Neural cell (in vitro differentiated cells): ENCODE results near the gene IPO11. TPM values are rescaled to one million over a fixed set of nuclear protein-coding genes. Genes with fewer than 3 reads are reported as not detected.

Experiments used
- H2AFZ ChIP-seq: fragments of 200-600, 300-800 bp; sonication (generic), shearing (Covaris generic); 2 replicates; pipeline ENCODE4 v1.6.0; 2014; ENCODE audit warnings: low read depth, mild to moderate bottlenecking, antibody characterized with exemption, low read length, moderate library complexity
- H3F3A ChIP-seq: fragments of 200-600 bp; shearing (Covaris generic); 2 replicates; pipeline ENCODE4 v1.6.1; 2016; ENCODE audit warnings: mild to moderate bottlenecking, moderate library complexity, mixed read lengths, antibody characterized with exemption, low read length; ENCODE audit not compliant: insufficient read depth, poor library complexity, severe bottlenecking
- H3K27ac ChIP-seq: fragments of 200-600, 300-800 bp; sonication (generic), shearing (Covaris generic); 2 replicates; pipeline ENCODE4 v1.5.1; 2014; ENCODE audit warnings: mild to moderate bottlenecking, low read length, moderate library complexity
- H3K27me3 ChIP-seq: fragments of 300-800, 200-600 bp; sonication (generic), shearing (Covaris generic); 2 replicates; pipeline ENCODE4 v1.6.0; 2014; ENCODE audit warnings: mild to moderate bottlenecking, low read depth, low read length, moderate library complexity; ENCODE audit not compliant: insufficient read depth
- H3K36me3 ChIP-seq: fragments of 300-800, 200-600 bp; sonication (generic), shearing (Covaris generic); 2 replicates; pipeline ENCODE4 v1.5.1; 2014; ENCODE audit warnings: mild to moderate bottlenecking, antibody characterized with exemption, low read length, moderate library complexity; ENCODE audit not compliant: insufficient read depth
- H3K4me2 ChIP-seq: fragments of 300-800, 200-600 bp; sonication (generic), shearing (Covaris generic); 2 replicates; pipeline ENCODE4 v1.6.0; 2014; ENCODE audit warnings: mild to moderate bottlenecking, low read length
- H3K4me3 ChIP-seq: fragments of 300-800, 200-600 bp; sonication (generic), shearing (Covaris generic); 2 replicates; pipeline ENCODE4 v1.5.1; 2014; ENCODE audit warnings: mild to moderate bottlenecking, low read length, moderate library complexity
- H3K79me2 ChIP-seq: fragments of 200-600 bp; shearing (Covaris generic); replicated peaks from 2 replicates; pipeline ENCODE4 v1.6.0; 2014; ENCODE audit warnings: mild to moderate bottlenecking, low read length, moderate library complexity; ENCODE audit not compliant: insufficient read depth
- H3K9ac ChIP-seq: fragments of 300-800, 200-600 bp; sonication (generic), shearing (Covaris generic); 2 replicates; pipeline ENCODE4 v1.6.1; 2016; ENCODE audit warnings: mild to moderate bottlenecking, low read length, mixed read lengths
- H3K9me2 ChIP-seq: fragments of 200-600 bp; shearing (Covaris generic); 2 replicates; pipeline ENCODE4 v1.6.1; 2016; ENCODE audit warnings: mild to moderate bottlenecking, low read length, mixed read lengths; ENCODE audit not compliant: insufficient read depth
- H3K9me3 ChIP-seq: fragments of 200-600, 300-800 bp; sonication (generic), shearing (Covaris generic); 2 replicates; pipeline ENCODE4 v1.6.1; 2016; ENCODE audit warnings: mild to moderate bottlenecking, mixed run types, low read length, moderate library complexity, mixed read lengths
- H4K20me1 ChIP-seq: fragments of 200-600 bp; shearing (Covaris generic); 2 replicates; pipeline ENCODE4 v1.6.1; 2016; ENCODE audit warnings: mild to moderate bottlenecking, mixed run types; ENCODE audit not compliant: insufficient read depth
- EP300 ChIP-seq: fragments of 450-650 bp; conservative IDR thresholded peaks from 2 replicates; pipeline ENCODE4 v1.6.1; 2014; ENCODE audit warnings: antibody characterized with exemption, mild to moderate bottlenecking, moderate library complexity; ENCODE audit not compliant: poor library complexity, severe bottlenecking
- EZH2 ChIP-seq: fragments of 200-600, 300-800 bp; shearing (Covaris generic), sonication (generic); IDR thresholded peaks from 2 replicates; pipeline ENCODE4 v1.6.1; 2014; ENCODE audit warnings: antibody characterized with exemption, low read length, borderline replicate concordance, mild to moderate bottlenecking; ENCODE audit not compliant: insufficient read depth, poor library complexity, severe bottlenecking
- MXI1 ChIP-seq: fragments of 450-650 bp; conservative IDR thresholded peaks from 2 replicates; pipeline ENCODE4 v1.6.1; 2014; ENCODE audit warnings: antibody characterized with exemption, mild to moderate bottlenecking; ENCODE audit not compliant: poor library complexity, severe bottlenecking
- POLR2AphosphoS5 ChIP-seq: IDR thresholded peaks from 2 replicates; pipeline ENCODE4 v1.6.1; 2012
- RAD21 ChIP-seq: fragments of 450-650 bp; conservative IDR thresholded peaks from 2 replicates; pipeline ENCODE4 v1.6.1; 2014; ENCODE audit warnings: antibody characterized with exemption, mild to moderate bottlenecking, moderate library complexity
- SMC3 ChIP-seq: fragments of 450-650 bp; conservative IDR thresholded peaks from 2 replicates; pipeline ENCODE4 v1.6.1; 2014; ENCODE audit warnings: antibody characterized with exemption, mild to moderate bottlenecking, moderate library complexity; ENCODE audit not compliant: poor library complexity
- TAF1 ChIP-seq: IDR thresholded peaks from 2 replicates; pipeline ENCODE4 v1.6.1; 2012; ENCODE audit warnings: low read depth
- polyA plus RNA-seq: library from polyadenylated mRNA; depleted of rRNA; stranded (reverse); fragments of >200 nt; gene quantifications from 2 replicates; pipeline ENCODE4 v1.2.3, GENCODE V29; 2014
- TF ChIP-seq, protein P1 (sequence below): fragments of 450-650 bp; IDR thresholded peaks from 2 replicates; pipeline ENCODE4 v1.5.1; 2014; ENCODE audit warnings: antibody characterized with exemption, mild to moderate bottlenecking, moderate library complexity; ENCODE audit not compliant: poor library complexity, severe bottlenecking
- TF ChIP-seq, protein P2 (sequence below): IDR thresholded peaks from 2 replicates; pipeline ENCODE4 v1.6.1; 2012; ENCODE audit warnings: borderline replicate concordance

Gene IPO11
- polyA plus RNA-seq, 1 donor from 2014 or later: 12.5 TPM

DNA sequence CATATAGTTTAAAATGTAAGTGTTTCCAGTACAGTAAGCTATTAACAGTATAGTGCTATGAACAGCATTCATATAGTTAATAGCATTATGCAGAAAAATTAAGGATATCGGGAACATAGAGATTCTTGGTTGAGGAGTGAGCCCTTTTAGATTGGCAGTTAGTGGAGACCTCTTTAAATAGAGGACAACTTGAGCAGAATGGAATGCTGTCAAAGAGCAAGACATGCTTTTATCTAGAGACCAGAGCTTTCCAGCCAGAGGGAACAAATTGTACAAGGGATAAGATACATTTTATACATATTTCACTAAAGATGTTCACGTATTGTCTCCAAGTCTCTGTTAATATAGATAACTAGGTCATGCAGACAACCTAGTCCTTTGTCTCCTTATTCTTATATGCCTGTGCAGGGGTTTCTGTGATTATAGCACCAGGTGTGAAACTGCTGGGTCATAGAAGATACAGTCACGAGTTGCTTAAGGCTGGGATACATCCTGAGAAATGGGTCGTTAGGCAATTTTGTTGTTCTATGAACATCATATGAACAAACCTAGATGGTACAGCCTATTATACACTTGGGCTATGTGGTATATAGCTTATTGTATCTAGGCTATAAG lies 6.0 kb downstream of the IPO11 start:
- no peaks in the 10 kb centered on the region for H3K9me2 ChIP-seq

DNA sequence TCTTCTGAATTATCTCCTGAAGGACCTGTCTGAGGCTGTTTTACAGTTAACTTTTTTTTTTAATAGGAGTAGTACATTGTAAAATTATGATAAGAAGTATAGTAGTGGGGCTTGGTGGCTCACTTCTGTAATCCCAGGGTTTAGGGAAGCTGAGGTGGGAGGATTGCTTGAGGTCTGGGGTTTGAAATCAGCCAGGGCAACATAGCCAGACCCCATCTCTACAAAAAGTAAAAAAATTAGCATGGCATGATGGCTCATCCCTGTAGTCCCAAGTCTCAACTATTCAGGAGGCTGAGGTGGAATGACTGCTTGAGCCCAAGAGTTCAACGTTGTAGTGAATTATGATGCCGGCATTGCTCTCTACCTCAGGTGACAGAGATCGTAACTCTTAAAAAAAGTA lies 7.0 kb downstream of the IPO11 start:
- Histone ChIP-seq H3K4me2 (no peak overlapping the region), H4K20me1 (no peaks in the 10 kb centered on the region), H3K9me3 (no peaks in the 10 kb centered on the region), H2AFZ (no peak overlapping the region), H3K9ac (no peak overlapping the region), H3K27me3 (no peaks in the 10 kb centered on the region), H3K36me3 (no peaks in the 10 kb centered on the region), H3F3A (no peaks in the 10 kb centered on the region), H3K4me3 (no peak overlapping the region), H3K79me2 (peaks cover 25% of the 10 kb centered on the region), H3K9me2 (no peaks in the 10 kb centered on the region), H3K27ac (no peak overlapping the region)
- no peak for TF ChIP-seq EP300
- TF ChIP-seq SMC3: no peak
- no peak for TF ChIP-seq MXI1
- TF ChIP-seq, protein P1, sequence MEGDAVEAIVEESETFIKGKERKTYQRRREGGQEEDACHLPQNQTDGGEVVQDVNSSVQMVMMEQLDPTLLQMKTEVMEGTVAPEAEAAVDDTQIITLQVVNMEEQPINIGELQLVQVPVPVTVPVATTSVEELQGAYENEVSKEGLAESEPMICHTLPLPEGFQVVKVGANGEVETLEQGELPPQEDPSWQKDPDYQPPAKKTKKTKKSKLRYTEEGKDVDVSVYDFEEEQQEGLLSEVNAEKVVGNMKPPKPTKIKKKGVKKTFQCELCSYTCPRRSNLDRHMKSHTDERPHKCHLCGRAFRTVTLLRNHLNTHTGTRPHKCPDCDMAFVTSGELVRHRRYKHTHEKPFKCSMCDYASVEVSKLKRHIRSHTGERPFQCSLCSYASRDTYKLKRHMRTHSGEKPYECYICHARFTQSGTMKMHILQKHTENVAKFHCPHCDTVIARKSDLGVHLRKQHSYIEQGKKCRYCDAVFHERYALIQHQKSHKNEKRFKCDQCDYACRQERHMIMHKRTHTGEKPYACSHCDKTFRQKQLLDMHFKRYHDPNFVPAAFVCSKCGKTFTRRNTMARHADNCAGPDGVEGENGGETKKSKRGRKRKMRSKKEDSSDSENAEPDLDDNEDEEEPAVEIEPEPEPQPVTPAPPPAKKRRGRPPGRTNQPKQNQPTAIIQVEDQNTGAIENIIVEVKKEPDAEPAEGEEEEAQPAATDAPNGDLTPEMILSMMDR: no peak
- TF ChIP-seq RAD21: no peak
- TF ChIP-seq, protein P2, sequence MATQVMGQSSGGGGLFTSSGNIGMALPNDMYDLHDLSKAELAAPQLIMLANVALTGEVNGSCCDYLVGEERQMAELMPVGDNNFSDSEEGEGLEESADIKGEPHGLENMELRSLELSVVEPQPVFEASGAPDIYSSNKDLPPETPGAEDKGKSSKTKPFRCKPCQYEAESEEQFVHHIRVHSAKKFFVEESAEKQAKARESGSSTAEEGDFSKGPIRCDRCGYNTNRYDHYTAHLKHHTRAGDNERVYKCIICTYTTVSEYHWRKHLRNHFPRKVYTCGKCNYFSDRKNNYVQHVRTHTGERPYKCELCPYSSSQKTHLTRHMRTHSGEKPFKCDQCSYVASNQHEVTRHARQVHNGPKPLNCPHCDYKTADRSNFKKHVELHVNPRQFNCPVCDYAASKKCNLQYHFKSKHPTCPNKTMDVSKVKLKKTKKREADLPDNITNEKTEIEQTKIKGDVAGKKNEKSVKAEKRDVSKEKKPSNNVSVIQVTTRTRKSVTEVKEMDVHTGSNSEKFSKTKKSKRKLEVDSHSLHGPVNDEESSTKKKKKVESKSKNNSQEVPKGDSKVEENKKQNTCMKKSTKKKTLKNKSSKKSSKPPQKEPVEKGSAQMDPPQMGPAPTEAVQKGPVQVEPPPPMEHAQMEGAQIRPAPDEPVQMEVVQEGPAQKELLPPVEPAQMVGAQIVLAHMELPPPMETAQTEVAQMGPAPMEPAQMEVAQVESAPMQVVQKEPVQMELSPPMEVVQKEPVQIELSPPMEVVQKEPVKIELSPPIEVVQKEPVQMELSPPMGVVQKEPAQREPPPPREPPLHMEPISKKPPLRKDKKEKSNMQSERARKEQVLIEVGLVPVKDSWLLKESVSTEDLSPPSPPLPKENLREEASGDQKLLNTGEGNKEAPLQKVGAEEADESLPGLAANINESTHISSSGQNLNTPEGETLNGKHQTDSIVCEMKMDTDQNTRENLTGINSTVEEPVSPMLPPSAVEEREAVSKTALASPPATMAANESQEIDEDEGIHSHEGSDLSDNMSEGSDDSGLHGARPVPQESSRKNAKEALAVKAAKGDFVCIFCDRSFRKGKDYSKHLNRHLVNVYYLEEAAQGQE: no peak
- no peak for TF ChIP-seq TAF1
- no peak for TF ChIP-seq EZH2
- no peak for TF ChIP-seq POLR2AphosphoS5

More for the DNA sequence above, 6.0 kb downstream of the IPO11 start:
- no peaks in the 10 kb centered on the region for H3F3A ChIP-seq
- H3K79me2 ChIP-seq: peaks cover 35% of the 10 kb centered on the region
- no peak overlapping the region for H3K9ac ChIP-seq
- H2AFZ ChIP-seq: no peak overlapping the region
- H3K4me2 ChIP-seq: no peak overlapping the region
- no peaks in the 10 kb centered on the region for H4K20me1 ChIP-seq
- H3K36me3 ChIP-seq: no peaks in the 10 kb centered on the region
- H3K27me3 ChIP-seq: no peaks in the 10 kb centered on the region
- no peaks in the 10 kb centered on the region for H3K9me3 ChIP-seq
- no peak overlapping the region for H3K27ac ChIP-seq
- TF ChIP-seq SMC3 (no peak), EP300 (no peak), MXI1 (no peak), TAF1 (no peak), POLR2AphosphoS5 (no peak), EZH2 (no peak), RAD21 (no peak)
- TF ChIP-seq, protein P1: no peak
- TF ChIP-seq, protein P2: no peak
- no peak overlapping the region for H3K4me3 ChIP-seq
